ENCODE data around the gene TBL3. TPM values are rescaled to one million over a fixed set of nuclear protein-coding genes. Genes with fewer than 3 reads are reported as not detected.

TBL3 gene
- total RNA-seq, 4 donors from 2014 or later: 49.2 to 73.5 (median 57.2) TPM

DNA sequence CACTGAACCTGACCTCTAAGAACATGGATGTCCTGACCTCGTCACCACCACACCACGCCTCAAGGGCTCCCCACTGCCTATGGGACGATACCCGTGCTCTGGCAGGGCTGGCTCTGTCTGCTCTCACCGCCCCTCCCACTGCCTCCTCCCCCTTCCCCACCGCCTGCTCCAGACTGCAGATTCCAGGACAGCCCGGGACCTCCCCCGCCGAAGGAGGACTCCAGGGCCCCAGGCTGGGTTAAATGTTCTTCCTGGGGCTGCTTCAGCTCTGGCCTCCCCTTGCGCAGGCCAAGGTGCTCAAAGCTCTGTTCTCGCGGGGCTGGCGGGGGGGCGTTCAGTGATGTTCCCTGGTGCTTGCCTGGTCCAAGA lies 50.9 kb downstream of the TBL3 start:
- no peaks in the 10 kb centered on the region for H3K36me3 ChIP-seq
- TF ChIP-seq POLR2A (IDR thresholded peaks at IDR 0.05): no peak
- TF ChIP-seq, protein P1, sequence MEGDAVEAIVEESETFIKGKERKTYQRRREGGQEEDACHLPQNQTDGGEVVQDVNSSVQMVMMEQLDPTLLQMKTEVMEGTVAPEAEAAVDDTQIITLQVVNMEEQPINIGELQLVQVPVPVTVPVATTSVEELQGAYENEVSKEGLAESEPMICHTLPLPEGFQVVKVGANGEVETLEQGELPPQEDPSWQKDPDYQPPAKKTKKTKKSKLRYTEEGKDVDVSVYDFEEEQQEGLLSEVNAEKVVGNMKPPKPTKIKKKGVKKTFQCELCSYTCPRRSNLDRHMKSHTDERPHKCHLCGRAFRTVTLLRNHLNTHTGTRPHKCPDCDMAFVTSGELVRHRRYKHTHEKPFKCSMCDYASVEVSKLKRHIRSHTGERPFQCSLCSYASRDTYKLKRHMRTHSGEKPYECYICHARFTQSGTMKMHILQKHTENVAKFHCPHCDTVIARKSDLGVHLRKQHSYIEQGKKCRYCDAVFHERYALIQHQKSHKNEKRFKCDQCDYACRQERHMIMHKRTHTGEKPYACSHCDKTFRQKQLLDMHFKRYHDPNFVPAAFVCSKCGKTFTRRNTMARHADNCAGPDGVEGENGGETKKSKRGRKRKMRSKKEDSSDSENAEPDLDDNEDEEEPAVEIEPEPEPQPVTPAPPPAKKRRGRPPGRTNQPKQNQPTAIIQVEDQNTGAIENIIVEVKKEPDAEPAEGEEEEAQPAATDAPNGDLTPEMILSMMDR (IDR thresholded peaks at IDR 0.05): no peak
- TF ChIP-seq EP300 (IDR thresholded peaks at IDR 0.05): no peak
- TF ChIP-seq POLR2AphosphoS5 (IDR thresholded peaks at IDR 0.05): no peak
- peak overlapping the region; percentile 30 for H3K4me3 ChIP-seq
- peaks cover 50% of the 10 kb centered on the region for H3K4me1 ChIP-seq
- DNase-seq (ENCODE audit: low spot score in 2 of 2): no peak
- peaks cover 34% of the 10 kb centered on the region for H3K27me3 ChIP-seq
- no peaks in the 10 kb centered on the region for H3K9me3 ChIP-seq
- 0% methylated on average over 8 of the region's 14 CpGs for WGBS
- no peak overlapping the region for H3K27ac ChIP-seq

DNA sequence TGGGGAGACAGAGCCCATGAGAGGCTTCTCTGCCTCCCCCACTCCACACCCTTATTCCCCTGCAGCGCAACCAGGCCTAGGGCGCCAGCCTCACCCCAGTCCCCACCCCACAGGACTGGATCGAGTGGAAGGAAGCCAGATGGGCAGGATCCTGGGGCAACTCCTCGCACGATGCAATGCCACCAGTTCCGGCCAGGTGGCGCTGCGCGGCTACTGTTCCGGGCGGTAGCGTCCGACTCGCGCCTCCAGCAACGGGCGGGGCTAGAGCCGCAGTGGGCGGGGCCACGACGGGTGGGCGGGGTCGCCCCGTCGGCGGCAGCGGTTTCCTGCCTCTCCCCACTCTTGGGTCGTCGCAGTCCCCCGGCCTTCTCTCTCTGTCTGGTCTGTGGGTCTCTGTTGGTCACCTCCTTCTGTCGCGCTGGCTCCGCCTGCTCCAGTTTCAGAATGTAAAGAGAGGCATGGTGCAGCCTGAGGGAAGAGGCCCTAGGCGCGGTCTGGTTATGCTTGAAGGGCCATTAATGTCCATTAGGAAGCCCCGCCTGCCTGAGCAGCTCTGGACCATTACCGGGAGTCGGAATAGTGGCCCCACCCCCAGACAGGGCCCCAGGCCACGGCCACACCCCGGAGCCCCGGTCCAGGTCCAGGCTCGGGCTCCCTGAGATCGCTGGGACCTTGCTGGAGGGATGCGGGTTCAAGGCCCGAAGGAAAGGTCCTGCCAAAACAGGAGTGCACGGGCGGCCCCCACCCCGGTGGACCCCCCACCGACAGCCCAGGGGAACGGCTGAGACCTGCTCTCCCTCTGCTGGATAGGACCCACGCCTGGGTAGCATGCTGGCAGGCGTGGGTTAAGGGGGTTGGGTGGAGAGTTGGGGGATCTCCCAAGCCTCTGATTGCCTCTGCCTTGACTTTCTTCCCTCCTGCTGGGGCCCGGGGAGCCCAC lies 51.5 kb downstream of the TBL3 start:
- TF ChIP-seq, protein P1 (IDR thresholded peaks at IDR 0.05): peak; percentile 92 to 99
- TF ChIP-seq POLR2A (IDR thresholded peaks at IDR 0.05): no peak
- peak in 1 of 3 donors; percentile 41 for TF ChIP-seq POLR2AphosphoS5 (IDR thresholded peaks at IDR 0.05)
- Histone ChIP-seq H3K9me3 (no peaks in the 10 kb centered on the region), H3K36me3 (no peaks in the 10 kb centered on the region), H3K27ac (peak overlapping the region; percentile 33), H3K4me1 (peaks cover 54% of the 10 kb centered on the region), H3K4me3 (peak overlapping the region; percentile 30), H3K27me3 (peaks cover 34% of the 10 kb centered on the region)
- 8% methylated on average over 18 of the region's 53 CpGs for WGBS
- peak; percentile 96 to 97 for DNase-seq (ENCODE audit: low spot score in 2 of 2)

DNA sequence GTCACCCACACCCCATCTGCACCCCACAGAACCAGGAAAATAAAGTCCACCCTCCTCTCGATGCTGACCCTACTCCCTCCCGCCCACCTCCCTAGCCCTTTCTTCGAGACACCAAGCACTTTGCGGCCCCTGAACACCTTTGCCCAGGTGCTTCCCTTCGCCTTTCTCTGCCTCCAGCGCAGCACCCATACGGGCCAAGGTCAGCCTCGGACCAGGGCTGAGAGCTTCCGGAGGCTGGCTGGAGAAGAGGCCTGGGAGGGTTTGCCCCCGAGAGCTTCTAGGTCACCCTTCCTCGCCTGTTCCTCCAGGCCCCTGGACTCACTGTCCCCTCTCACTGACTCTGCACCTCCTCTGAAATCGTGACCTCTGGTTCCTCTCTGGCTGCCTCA lies 52.2 kb downstream of the TBL3 start:
- no peaks in the 10 kb centered on the region for H3K36me3 ChIP-seq
- DNase-seq (ENCODE audit: low spot score in 2 of 2): no peak
- H3K4me1 ChIP-seq: peaks cover 58% of the 10 kb centered on the region
- H3K9me3 ChIP-seq: no peaks in the 10 kb centered on the region
- H3K27ac ChIP-seq: no peak overlapping the region
- peaks cover 28% of the 10 kb centered on the region for H3K27me3 ChIP-seq
- no peak for TF ChIP-seq POLR2AphosphoS5 (IDR thresholded peaks at IDR 0.05)
- TF ChIP-seq, protein P1 (IDR thresholded peaks at IDR 0.05): no peak
- TF ChIP-seq EP300 (IDR thresholded peaks at IDR 0.05): no peak
- no peak for TF ChIP-seq POLR2A (IDR thresholded peaks at IDR 0.05)
- WGBS: 91% methylated on average over 12 of the region's 12 CpGs
- peak overlapping the region; percentile 30 for H3K4me3 ChIP-seq

DNA sequence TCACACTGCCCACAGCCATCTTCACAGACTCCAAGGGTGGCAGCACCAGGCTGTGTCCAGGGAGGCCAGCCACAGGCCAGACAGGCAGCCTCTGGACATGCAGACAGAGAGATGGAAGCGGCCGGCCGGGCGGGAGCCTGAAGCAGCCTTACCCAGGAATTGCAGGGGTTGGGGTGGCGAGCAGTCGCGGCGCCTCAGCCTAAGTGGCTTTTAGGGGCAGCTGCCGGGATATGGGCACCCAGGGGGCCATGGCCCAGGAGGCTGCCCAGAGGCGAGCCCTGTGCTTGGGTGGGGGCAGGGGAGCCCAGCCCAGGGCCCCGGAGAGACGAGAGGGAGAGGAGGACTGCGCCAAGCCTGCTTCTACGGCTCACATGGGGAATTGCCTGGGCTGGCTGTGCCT lies 53.4 kb downstream of the TBL3 start:
- Histone ChIP-seq H3K4me3 (no peak overlapping the region), H3K27ac (no peak overlapping the region), H3K36me3 (no peaks in the 10 kb centered on the region), H3K9me3 (no peaks in the 10 kb centered on the region), H3K4me1 (peaks cover 49% of the 10 kb centered on the region), H3K27me3 (peaks cover 16% of the 10 kb centered on the region)
- TF ChIP-seq POLR2A (IDR thresholded peaks at IDR 0.05) (no peak), EP300 (IDR thresholded peaks at IDR 0.05) (no peak), POLR2AphosphoS5 (IDR thresholded peaks at IDR 0.05) (no peak)
- TF ChIP-seq, protein P1 (IDR thresholded peaks at IDR 0.05): no peak
- 100% methylated on average over 2 of the region's 14 CpGs for WGBS
- DNase-seq (ENCODE audit: low spot score in 2 of 2): no peak

DNA sequence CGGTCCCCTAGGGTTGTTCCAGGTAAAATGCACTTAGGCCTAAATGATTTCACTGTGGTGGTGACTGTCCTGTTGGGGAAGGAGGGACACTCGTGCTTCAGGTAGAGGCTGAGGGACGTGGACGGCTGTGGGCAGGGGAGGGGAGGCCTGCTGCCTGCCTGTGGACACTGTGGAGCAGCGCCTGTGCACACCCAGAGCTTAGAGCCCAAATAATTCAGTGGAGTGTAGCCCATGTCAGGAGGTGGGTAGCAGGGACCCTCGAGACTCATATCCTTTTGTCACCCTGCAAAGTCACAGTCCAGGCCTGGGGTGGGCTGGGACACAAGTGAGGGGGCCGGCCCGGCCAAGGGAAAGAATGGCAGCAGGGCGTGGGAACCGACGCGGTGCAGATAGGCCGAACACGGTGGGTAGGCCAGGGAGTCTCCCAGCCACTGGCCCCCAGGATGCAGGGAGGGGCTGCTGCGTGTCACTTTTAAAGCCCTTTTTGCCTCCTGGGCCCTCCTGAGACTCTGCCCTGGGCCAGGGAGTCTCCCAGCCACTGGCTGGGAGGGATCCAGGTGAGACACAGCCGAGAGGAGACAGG lies 54.1 kb downstream of the TBL3 start:
- 81% methylated on average over 11 of the region's 16 CpGs for WGBS
- H3K36me3 ChIP-seq: no peaks in the 10 kb centered on the region
- no peak overlapping the region for H3K27ac ChIP-seq
- TF ChIP-seq EP300 (IDR thresholded peaks at IDR 0.05) (no peak), POLR2AphosphoS5 (IDR thresholded peaks at IDR 0.05) (no peak), POLR2A (IDR thresholded peaks at IDR 0.05) (no peak)
- TF ChIP-seq, protein P1 (IDR thresholded peaks at IDR 0.05): no peak
- no peaks in the 10 kb centered on the region for H3K9me3 ChIP-seq
- H3K4me1 ChIP-seq: peaks cover 43% of the 10 kb centered on the region
- no peak for DNase-seq (ENCODE audit: low spot score in 2 of 2)
- peaks cover 9% of the 10 kb centered on the region for H3K27me3 ChIP-seq
- H3K4me3 ChIP-seq: peak overlapping the region; percentile 75

Data from suprapubic skin (tissue), 4 donors.